ENCODE results near the gene RNF121. TPM values are rescaled to one million over a fixed set of nuclear protein-coding genes. Genes with fewer than 3 reads are reported as not detected.
A peak's percentile ranks its signal among the peaks of the same experiment; 100 is the strongest.

RNF121 gene
- total and polyA plus RNA-seq, 12 donors = 13.3 to 49.3 (median 31.3) TPM

GRCh38 chr11:72039856-72040401, 111.1 kb downstream of the RNF121 start:
- Histone ChIP-seq H3K36me3 (replicated peaks in 1 of 2) (peaks cover 0 to 13% of the 10 kb centered on the region in 2 donors), H3K4me3 (peak overlapping the region in 3 of 4 donors; percentile 8 to 71 (median 51)), H3K27me3 (no peaks in the 10 kb centered on the region), H3K27ac (peak overlapping the region; percentile 90 to 98 (median 96)), H3K4me1 (replicated peaks in 1 of 2) (peaks cover 46 to 60% of the 10 kb centered on the region in 2 donors), H3K9me3 (replicated peaks in 1 of 3) (no peaks in the 10 kb centered on the region)
- WGBS, 4 donors = 3 to 7% (median 5%) methylated on average over 5 to 6 of the region's 6 CpGs
- TF ChIP-seq POLR2A (IDR thresholded peaks at IDR 0.05) = no peak
- TF ChIP-seq CTCF (IDR thresholded peaks at IDR 0.05) = no peak
- intact Hi-C loops (cut with DNase I) = no loop called here
- peak in 3 of 7 donors; percentile 28 to 49 (median 29) for DNase-seq

- Histone ChIP-seq H3K27ac (peak overlapping the region; percentile 90 to 98 (median 96)), H3K4me1 (replicated peaks in 1 of 2) (peaks cover 46 to 57% of the 10 kb centered on the region in 2 donors), H3K27me3 (no peaks in the 10 kb centered on the region), H3K4me3 (peak overlapping the region; percentile 5 to 71 (median 54)), H3K36me3 (replicated peaks in 1 of 2) (peaks cover 0 to 5% of the 10 kb centered on the region in 2 donors), H3K9me3 (replicated peaks in 1 of 3) (no peaks in the 10 kb centered on the region)
- DNase-seq = peak; percentile 94 to 98 (median 97)
- peak in 1 of 2 donors; percentile 40 for TF ChIP-seq POLR2A (IDR thresholded peaks at IDR 0.05)
- no peak for TF ChIP-seq CTCF (IDR thresholded peaks at IDR 0.05)
- WGBS, 4 donors = 0 to 1% (median 0%) methylated on average over 21 to 23 of the region's 23 CpGs
- intact Hi-C loops (cut with DNase I) = no loop called here
These were observed 111.9 kb downstream of the RNF121 start for GRCh38 chr11:72040491-72041363.

- H3K4me3 ChIP-seq = peak overlapping the region in 3 of 4 donors; percentile 26 to 71 (median 51)
- no peaks in the 10 kb centered on the region for H3K9me3 ChIP-seq (replicated peaks in 1 of 3)
- 0 to 1% (median 0%) methylated on average over 8 to 23 of the region's 23 CpGs for WGBS, 4 donors
- no peaks in the 10 kb centered on the region for H3K36me3 ChIP-seq (replicated peaks in 1 of 2)
- intact Hi-C loops (cut with DNase I) = no loop called here
- peak; percentile 76 to 92 (median 85) for DNase-seq
- H3K4me1 ChIP-seq (replicated peaks in 1 of 2) = peaks cover 45 to 49% of the 10 kb centered on the region in 2 donors
- peak overlapping the region; percentile 90 to 98 (median 96) for H3K27ac ChIP-seq
- H3K27me3 ChIP-seq = no peaks in the 10 kb centered on the region
- TF ChIP-seq CTCF (IDR thresholded peaks at IDR 0.05) = peak in 1 of 6 experiments; percentile 14
- TF ChIP-seq POLR2A (IDR thresholded peaks at IDR 0.05) = peak; percentile 40 to 92
These were observed 112.7 kb downstream of the RNF121 start for GRCh38 chr11:72041364-72042063.
